HL-60 (cell line): ENCODE measurements around the gene F2RL3.

Experiments
- DNase-seq, 2 experiments: peaks; one replicate each; pipeline ENCODE4 v3.0.0-alpha.2; 2010 to 2020; ENCODE audit warnings: low read depth in 1 of 2, low spot score in 1 of 2
- H3K27ac ChIP-seq: fragments of 250-450 bp; sonication (Bioruptor Pico); replicated peaks from 2 replicates; pipeline ENCODE4 v1.5.1; 2020; ENCODE audit warnings: mild to moderate bottlenecking, moderate library complexity
- H3K27me3 ChIP-seq: fragments of 250-450 bp; sonication (Bioruptor Pico); 2 replicates; pipeline ENCODE4 v1.5.1; 2021; ENCODE audit warnings: mild to moderate bottlenecking, moderate library complexity; ENCODE audit not compliant: insufficient read depth, poor library complexity, severe bottlenecking
- H3K4me3 ChIP-seq: replicated peaks from 2 replicates; pipeline ENCODE4 v1.5.1; 2011; ENCODE audit warnings: mild to moderate bottlenecking, control low read depth, low read length; ENCODE audit not compliant: insufficient read depth
- CTCF ChIP-seq: IDR thresholded peaks from one replicate; pipeline ENCODE4 v1.5.1; 2011; ENCODE audit warnings: low read length, control low read depth, inconsistent platforms; ENCODE audit not compliant: insufficient read depth
- GABPA ChIP-seq: IDR thresholded peaks from 2 replicates; pipeline ENCODE4 v1.6.1; 2012; ENCODE audit warnings: low read depth
- POLR2AphosphoS5 ChIP-seq: IDR thresholded peaks from 2 replicates; pipeline ENCODE4 v1.6.1; 2012; ENCODE audit warnings: low read depth
- REST ChIP-seq: IDR thresholded peaks from 2 replicates; pipeline ENCODE4 v1.6.1; 2012; ENCODE audit warnings: low read depth; ENCODE audit not compliant: insufficient replicate concordance
- SPI1 ChIP-seq: IDR thresholded peaks from 2 replicates; pipeline ENCODE4 v1.6.1; 2012; ENCODE audit warnings: low read depth, mild to moderate bottlenecking, borderline replicate concordance

The F2RL3 gene

GRCh38 chr19:16887353-16888265 is 1.2 kb upstream of the F2RL3 start:
- Histone ChIP-seq H3K27me3 (no peaks in the 10 kb centered on the region), H3K27ac (no peak overlapping the region), H3K4me3 (no peak overlapping the region)
- DNase-seq = no peak
- TF ChIP-seq SPI1 (no peak), CTCF (no peak), GABPA (no peak)

- H3K4me3 ChIP-seq = no peak overlapping the region
- TF ChIP-seq GABPA = no peak
- no peak for TF ChIP-seq CTCF
- no peak for TF ChIP-seq SPI1
- TF ChIP-seq POLR2AphosphoS5 = no peak
- no peak for TF ChIP-seq REST
- no peaks in the 10 kb centered on the region for H3K27me3 ChIP-seq
- no peak for DNase-seq
- no peak overlapping the region for H3K27ac ChIP-seq
Observed at GRCh38 chr19:16889366-16889882, 625 bp downstream of the F2RL3 start.

GRCh38 chr19:16889883-16890460 is 1.2 kb downstream of the F2RL3 start:
- no peak for DNase-seq
- no peak for TF ChIP-seq POLR2AphosphoS5
- no peak for TF ChIP-seq REST
- no peak for TF ChIP-seq GABPA
- no peak for TF ChIP-seq SPI1
- TF ChIP-seq CTCF = no peak

More at GRCh38 chr19:16889883-16890460, 1.2 kb downstream of the F2RL3 start:
- Histone ChIP-seq H3K27ac (no peak overlapping the region), H3K4me3 (no peak overlapping the region), H3K27me3 (no peaks in the 10 kb centered on the region)
